Measurements from ENCODE around the gene LMNTD1. TPM values are rescaled to one million over a fixed set of nuclear protein-coding genes. Genes with fewer than 3 reads are reported as not detected.

Gene LMNTD1
- total RNA-seq, 2 donors from 2014 or later, result 36.9 to 54.7 TPM

- Histone ChIP-seq H3K27ac (ENCODE audit: low read depth, low read length) (no peak overlapping the region), H3K9ac (ENCODE audit: extremely low read depth, low read length, poor library complexity, severe bottlenecking) (no peak overlapping the region), H3K36me3 (ENCODE audit: control insufficient read depth, insufficient read depth, low read length) (peaks cover 59% of the 10 kb centered on the region), H3K9me3 (ENCODE audit: control insufficient read depth, low read length) (peaks cover 26% of the 10 kb centered on the region), H3K4me1 (ENCODE audit: control insufficient read depth, insufficient read depth, low read length) (no peaks in the 10 kb centered on the region), H3K4me3 (ENCODE audit: low read length) (no peak overlapping the region), H3K27me3 (ENCODE audit: control insufficient read depth, insufficient read depth, low read length, poor library complexity, severe bottlenecking) (no peaks in the 10 kb centered on the region)
- H3K27ac Mint-ChIP-seq, result no peak overlapping the region
- DNase-seq, result no peak
- 94 to 96% methylated on average over 4 of the region's 5 CpGs for WGBS, 2 experiments (ENCODE audit: insufficient coverage in 1 of 2, insufficient read length in 1 of 2)
- H3K27me3 Mint-ChIP-seq (ENCODE audit: insufficient read depth), result no peaks in the 10 kb centered on the region
- no peak overlapping the region for H3K4me3 Mint-ChIP-seq
- no peak for TF ChIP-seq CTCF (conservative IDR thresholded peaks at IDR 0.05)
- peaks cover 16% of the 10 kb centered on the region for H3K9me3 Mint-ChIP-seq
- peaks cover 25% of the 10 kb centered on the region for H3K36me3 Mint-ChIP-seq (ENCODE audit: low read depth)
- H3K4me1 Mint-ChIP-seq, result peaks cover 12% of the 10 kb centered on the region
These were observed 28.0 kb upstream of the LMNTD1 start for GRCh38 chr12:25581067-25581466.

- Histone ChIP-seq H3K9ac (ENCODE audit: extremely low read depth, low read length, poor library complexity, severe bottlenecking) (no peak overlapping the region), H3K27ac (ENCODE audit: low read depth, low read length) (no peak overlapping the region), H3K27me3 (ENCODE audit: control insufficient read depth, insufficient read depth, low read length, poor library complexity, severe bottlenecking) (no peaks in the 10 kb centered on the region), H3K36me3 (ENCODE audit: control insufficient read depth, insufficient read depth, low read length) (peaks cover 45% of the 10 kb centered on the region), H3K4me1 (ENCODE audit: control insufficient read depth, insufficient read depth, low read length) (no peaks in the 10 kb centered on the region), H3K4me3 (ENCODE audit: low read length) (no peak overlapping the region), H3K9me3 (ENCODE audit: control insufficient read depth, low read length) (peaks cover 20% of the 10 kb centered on the region)
- H3K4me1 Mint-ChIP-seq, result peaks cover 8% of the 10 kb centered on the region
- H3K27me3 Mint-ChIP-seq (ENCODE audit: insufficient read depth), result no peaks in the 10 kb centered on the region
- DNase-seq, result no peak
- H3K36me3 Mint-ChIP-seq (ENCODE audit: low read depth), result peaks cover 17% of the 10 kb centered on the region
- TF ChIP-seq CTCF (conservative IDR thresholded peaks at IDR 0.05), result no peak
- 90% methylated on average over 2 of the region's 2 CpGs; no CpG with 5 or more reads in 1 of the 2 experiments for WGBS, 2 experiments (ENCODE audit: insufficient coverage in 1 of 2, insufficient read length in 1 of 2)
- H3K4me3 Mint-ChIP-seq, result no peak overlapping the region
- peaks cover 17% of the 10 kb centered on the region for H3K9me3 Mint-ChIP-seq
- H3K27ac Mint-ChIP-seq, result no peak overlapping the region
These were observed 25.5 kb upstream of the LMNTD1 start for GRCh38 chr12:25578411-25579143.

- H3K9ac ChIP-seq (ENCODE audit: extremely low read depth, low read length, poor library complexity, severe bottlenecking), result no peak overlapping the region
- peaks cover 34% of the 10 kb centered on the region for H3K36me3 ChIP-seq (ENCODE audit: control insufficient read depth, insufficient read depth, low read length)
- H3K9me3 Mint-ChIP-seq, result peaks cover 17% of the 10 kb centered on the region
- H3K9me3 ChIP-seq (ENCODE audit: control insufficient read depth, low read length), result peaks cover 31% of the 10 kb centered on the region
- no peak for DNase-seq
- no peaks in the 10 kb centered on the region for H3K27me3 ChIP-seq (ENCODE audit: control insufficient read depth, insufficient read depth, low read length, poor library complexity, severe bottlenecking)
- no peak overlapping the region for H3K27ac Mint-ChIP-seq
- no peak for TF ChIP-seq CTCF (conservative IDR thresholded peaks at IDR 0.05)
- H3K4me1 ChIP-seq (ENCODE audit: control insufficient read depth, insufficient read depth, low read length), result peaks cover 4% of the 10 kb centered on the region
- no peaks in the 10 kb centered on the region for H3K27me3 Mint-ChIP-seq (ENCODE audit: insufficient read depth)
- 94 to 100% methylated on average over 1 of the region's 1 CpG for WGBS, 2 experiments (ENCODE audit: insufficient coverage in 1 of 2, insufficient read length in 1 of 2)
- H3K4me1 Mint-ChIP-seq, result peaks cover 4% of the 10 kb centered on the region
- no peak overlapping the region for H3K4me3 ChIP-seq (ENCODE audit: low read length)
- H3K27ac ChIP-seq (ENCODE audit: low read depth, low read length), result no peak overlapping the region
- H3K4me3 Mint-ChIP-seq, result no peak overlapping the region
- H3K36me3 Mint-ChIP-seq (ENCODE audit: low read depth), result peaks cover 19% of the 10 kb centered on the region
These were observed 21.7 kb upstream of the LMNTD1 start for GRCh38 chr12:25574761-25575160.
